HG03521 (cell line): ENCODE results near the gene GDPD4.

Experiments used
- ATAC-seq: cut with Tn5 transposase; IDR thresholded peaks from one replicate; pipeline ENCODE4 v1.9.1; 2021; ENCODE audit warnings: mild to moderate bottlenecking, moderate library complexity; ENCODE audit not compliant: unreplicated experiment

The GDPD4 gene

DNA sequence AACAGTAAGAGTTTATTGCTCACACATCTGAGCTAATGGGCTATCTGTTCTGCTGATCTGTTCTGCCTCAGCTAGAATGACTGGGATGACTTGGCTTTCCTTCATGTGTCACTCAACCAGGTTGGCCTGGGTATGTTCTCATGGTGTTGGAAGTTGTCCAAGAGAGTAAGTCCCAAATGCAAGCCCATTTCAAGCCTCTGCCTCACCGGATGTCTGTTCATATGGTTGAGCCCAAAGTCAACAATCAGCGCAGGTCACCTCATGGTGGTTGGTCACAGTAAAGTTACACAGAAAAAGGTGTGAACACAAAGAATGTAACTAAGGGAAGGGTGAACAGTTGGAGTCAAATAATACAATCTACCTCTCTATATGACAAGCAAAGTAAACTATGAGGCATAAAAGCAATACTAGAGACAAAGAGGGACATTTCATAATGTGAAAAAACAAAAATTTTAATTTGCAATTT lies 1.9 kb downstream of the GDPD4 start:
- ATAC-seq, result no peak

DNA sequence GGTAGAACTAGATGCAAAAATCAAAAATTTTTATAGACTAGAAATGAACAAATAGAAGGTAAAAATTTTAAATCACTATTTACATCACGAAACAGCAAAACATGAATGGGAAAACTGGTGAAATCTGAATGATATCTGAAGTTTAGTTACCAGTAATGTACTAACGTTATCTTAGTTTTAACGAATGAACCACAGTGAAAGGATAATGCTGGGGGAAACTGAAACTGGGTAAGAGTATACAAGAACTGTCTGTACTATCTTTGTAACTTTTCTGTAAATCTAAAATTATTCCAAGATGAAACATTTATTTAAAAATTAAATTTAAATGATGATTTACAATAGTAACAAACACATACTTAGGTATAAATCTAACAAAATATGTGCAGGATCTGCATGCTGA lies 7.4 kb downstream of the GDPD4 start:
- ATAC-seq, result no peak

DNA sequence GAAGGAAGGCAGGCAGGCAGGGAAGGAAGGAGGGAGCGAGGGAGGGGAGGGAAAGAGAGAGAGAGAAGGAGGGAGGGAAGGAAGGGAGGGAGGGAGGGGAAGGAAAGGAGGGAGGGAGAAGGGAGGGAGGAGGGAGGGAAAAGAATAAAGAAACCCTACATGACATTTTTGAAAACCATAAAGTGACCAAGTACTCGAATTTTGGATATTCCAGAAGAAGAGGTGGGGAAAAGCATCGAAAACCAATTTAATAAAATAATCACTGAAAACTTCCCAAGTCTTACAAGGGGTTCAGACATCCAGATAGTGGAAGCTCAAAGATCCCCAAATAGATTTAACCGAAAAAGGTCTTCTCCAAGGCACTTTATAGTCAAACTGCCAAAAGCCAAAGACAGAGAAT lies 11.7 kb downstream of the GDPD4 start:
- no peak for ATAC-seq

DNA sequence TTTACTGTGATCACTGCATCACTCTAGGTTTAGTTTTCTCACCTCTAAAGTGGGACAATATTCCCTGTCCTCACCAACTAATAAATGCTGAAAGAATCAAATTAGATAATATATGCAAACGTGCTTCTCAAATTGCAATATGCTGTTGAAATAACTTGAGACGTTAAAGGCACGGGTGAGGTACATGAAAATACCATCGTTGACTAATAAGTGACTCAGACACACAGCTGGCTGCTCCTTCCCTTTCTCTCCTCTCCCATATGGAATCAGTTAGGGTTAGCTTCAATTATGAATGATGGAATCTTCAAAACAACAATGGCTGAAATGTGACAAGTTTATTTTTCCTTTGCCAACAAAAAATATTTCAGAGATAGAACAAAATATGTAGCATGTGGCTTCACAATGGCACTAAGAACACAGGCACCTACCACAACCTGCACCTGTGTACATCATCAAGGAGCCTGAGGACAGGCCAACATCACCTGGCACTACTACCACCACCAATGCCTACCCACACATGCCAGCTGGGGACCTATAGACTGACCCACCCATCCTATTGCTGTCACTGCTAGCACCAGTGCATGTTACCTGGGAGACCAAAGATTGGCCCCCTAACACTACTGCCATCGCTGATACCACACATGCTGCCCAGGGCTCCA lies 13.7 kb downstream of the GDPD4 start:
- no peak for ATAC-seq

DNA sequence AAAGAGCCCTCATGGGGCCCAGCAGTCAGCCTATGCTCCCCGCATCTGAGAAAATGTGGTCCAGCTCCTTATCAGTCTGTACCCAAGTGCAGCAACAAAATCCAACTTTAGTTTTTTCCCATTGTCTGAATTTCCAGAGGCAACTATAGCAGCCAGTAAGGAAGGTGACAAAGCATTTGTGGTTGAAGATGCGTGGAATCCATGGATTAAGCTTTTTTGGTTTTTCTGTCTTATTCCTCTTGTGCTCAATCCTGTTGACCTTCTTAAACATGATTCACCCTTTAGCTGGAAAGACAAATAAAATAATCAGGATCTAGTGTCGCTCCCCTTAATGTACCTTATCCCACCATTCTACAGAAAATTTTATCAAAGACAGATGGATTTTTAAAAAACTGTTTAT lies 14.3 kb downstream of the GDPD4 start:
- ATAC-seq, result no peak

DNA sequence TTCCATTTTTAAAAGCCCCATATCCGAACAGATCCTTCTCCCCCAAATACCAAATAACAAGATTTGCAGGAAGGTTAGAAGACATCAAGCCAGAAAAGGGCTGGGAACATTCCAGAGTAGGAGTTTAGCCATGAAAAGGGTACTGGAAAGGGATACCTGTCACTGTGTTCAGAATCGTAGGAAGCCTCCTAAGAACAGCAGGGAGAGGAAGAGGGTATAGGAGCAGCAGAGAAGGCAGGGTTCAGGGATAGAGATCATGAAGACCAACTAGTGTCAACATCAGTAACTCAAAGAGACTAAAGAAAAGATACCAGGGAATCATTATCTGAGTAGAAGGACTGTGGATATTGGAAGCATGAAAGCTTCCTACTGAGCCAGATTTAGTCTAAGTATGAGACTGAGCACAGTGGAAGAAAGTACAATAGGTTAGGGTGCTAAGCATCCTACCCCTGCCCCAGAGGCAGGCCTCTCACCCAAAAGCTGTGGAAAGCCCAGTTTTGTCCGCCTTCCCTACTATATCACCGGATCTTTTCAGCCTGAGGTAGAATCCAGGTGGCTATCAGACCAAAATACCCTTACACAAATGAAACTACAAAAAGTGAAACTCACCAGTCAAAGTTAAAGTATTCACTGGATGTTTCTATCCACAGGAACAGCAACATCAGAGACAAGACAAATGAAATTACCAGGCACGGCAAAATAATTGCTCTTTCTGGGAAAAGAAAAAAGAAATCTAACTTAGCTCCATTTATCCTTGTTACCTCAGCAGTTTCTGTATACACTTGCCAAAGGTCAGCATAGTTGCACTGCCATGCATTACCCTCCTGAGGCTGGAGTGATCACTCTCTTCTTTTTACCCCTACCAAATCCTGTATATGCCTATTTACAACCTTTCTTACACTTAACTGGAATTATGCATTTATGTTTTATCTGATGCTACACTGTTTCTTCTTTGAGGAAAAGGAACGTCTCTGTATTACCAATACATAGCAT lies 16.7 kb downstream of the GDPD4 start:
- no peak for ATAC-seq

DNA sequence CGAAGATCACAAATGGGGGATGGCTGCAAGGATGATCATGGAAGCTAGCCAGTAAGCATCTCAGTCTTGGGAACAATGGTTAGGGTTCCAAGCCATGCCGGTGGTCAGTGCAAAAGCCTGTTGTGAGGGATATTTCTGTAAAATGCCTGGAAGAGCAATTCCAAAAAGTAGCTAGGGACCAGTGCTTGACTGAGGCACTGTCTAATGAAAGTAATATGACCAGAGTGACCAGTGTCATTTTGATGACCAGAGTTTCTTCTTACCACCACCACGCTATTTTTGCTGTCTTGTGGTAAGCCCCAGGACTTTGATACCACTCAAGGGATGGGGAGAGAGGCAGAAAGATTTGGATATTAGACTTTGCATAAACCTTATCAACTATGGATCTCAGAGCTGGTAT lies 18.4 kb downstream of the GDPD4 start:
- no peak for ATAC-seq

DNA sequence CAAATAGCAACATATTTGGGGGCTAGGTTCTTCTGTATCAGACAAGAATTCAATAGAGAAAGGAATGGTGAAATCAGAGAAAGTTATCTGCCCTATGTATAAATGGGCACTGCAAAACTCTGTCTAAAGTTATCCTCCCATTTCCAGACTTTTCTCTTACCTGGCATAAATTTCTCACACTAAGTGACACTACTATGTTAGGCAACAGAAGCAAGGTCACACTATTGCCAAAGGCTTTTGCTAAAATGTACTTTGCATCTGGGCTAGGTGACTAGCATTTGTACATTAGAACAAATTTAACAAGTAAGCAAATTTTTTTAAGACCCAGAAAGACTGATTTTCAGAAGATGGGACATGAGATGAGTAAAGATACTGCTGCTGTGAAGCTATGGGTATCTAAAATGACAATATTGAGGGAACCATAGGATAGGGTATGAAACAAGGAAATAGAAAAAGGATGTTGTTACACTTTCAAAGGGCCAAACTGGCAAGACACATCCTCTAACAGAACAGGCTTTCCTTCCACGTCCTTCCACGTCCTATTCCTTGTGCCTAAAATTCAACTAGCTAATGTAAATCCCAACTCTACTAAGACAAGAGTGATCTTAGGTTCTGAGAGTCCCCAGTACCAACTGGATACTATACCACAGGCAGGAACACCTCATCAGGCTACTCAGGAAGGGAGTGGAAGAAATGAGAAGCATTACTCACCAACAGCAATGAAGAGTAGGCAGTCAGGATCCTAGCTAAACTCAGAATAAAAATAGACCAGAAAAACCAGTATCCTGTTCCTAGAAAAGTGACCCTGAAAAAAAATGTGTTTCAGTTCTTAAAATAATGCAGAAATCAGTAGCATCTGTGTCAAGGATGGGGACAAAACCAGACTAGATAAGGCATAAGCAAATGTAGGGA lies 22.6 kb downstream of the GDPD4 start:
- no peak for ATAC-seq

DNA sequence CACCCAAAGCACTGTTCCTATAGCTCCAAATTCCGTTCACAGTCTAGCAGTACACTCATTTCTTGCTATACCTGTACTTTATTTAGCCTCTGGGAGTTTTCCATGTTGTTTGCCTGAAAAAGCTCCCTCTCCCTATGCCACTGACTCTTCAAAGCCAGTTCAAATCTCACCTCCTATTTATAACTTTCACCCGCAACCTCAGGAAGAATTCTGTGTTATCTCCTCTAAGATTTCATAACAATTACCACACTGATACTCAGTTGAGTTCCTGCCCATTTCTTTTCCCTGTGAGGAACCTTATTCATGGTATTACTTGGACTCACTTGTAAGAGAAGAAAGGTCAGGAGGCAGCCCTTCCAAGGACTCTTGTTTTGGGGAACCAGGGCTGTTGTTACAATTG lies 25.2 kb downstream of the GDPD4 start:
- no peak for ATAC-seq

DNA sequence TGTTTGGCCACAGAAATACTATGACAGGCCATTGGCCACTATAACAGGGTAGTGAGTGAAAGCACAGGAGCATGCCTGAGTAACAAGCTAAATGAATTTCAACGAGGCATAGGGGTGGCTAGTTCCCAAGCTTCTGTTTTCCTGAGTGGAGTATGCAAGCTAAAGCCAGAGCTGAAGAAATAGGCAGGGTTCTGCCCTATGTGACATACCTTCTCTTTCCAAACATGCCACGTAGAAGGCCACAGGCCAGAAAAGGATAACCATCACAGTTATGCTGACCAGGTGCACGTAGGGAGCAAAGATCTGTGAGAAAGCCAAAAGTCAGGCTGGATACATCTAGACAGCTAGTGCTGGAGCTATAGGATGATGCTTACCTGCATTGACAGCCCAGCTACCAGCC lies 30.6 kb downstream of the GDPD4 start:
- ATAC-seq, result no peak

DNA sequence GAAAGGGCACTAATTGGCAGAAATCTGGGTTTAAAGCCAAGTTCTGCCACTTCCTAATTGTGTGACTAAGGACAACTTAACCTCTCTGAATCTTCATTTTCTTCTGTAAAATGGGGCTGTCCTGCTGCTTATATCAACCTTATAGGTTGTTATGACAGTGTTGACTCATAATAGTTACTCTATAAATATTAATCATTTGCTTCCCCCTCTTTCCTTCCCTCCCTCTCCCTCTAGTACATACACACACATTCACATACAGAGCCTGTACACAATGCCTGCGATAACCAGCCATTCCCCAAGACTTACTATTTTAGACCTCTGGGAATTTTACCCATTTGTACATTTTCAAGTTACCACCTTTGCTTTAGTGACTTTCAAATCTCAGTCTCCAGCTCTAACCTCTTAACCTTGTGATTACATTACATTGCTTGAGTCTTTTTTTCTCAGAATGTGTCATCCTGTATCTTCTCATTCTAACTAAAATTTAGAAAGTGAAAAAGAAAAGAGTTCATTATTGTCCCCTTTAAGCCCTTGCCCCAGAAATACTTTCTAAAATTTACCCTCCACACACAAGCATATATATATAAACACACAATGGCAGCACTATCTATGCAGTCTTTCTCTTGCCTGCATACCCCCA lies 31.9 kb downstream of the GDPD4 start:
- ATAC-seq, result no peak

DNA sequence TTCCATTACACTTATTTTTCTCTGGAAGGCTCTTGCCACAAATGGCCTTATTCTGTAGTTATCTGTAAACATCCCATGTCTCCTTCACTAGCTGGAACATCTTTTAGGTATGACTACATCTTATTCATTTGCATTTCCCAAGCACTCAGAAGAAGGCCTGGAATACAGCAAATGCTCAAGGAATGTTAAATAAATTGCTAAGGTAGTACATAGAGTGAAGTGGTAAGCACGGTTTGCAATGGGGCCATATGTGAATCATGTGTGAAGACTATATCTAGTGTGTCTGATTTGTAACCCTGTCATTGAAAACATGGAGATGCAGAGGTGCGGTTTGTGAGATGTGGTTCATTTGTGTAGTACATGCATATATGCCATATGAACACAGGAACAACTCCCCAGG lies 33.5 kb downstream of the GDPD4 start:
- ATAC-seq, result no peak

DNA sequence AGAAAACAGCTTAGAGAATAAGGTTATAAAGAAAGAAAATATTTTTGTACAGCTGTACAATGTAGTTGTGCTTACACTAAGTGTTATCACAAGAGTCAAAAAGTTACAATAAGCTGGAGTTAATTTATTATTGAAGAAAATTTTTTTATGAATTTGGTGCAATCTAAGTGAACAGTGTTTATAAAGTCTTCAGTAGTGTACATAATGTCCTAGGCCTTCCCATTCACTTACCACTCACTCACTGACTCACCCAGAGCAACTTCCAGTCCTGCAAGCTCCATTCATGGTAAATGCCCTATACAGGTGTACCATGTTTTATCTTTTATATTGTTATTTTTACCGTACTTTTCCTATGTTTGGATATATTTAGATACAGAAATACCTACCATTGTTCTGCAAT lies 34.7 kb downstream of the GDPD4 start:
- ATAC-seq, result no peak

DNA sequence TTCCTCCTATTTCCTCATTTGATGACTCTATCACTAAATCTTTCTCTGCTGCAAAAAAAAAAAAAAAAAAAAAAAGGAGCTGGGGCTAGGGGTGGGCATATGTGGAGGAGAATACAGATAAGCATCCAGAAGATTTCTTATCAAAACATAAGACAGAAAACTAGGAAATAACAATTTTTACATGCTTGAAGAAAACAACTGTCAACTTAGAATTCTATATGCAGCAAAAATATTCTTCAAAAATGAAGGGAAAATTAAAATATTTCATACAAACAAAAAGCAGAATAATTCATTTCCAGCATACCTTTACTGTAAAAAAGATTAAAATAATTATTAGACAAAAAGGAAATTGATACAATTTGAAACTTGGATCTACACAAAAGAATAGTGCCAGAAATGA lies 38.7 kb downstream of the GDPD4 start:
- ATAC-seq, result no peak

DNA sequence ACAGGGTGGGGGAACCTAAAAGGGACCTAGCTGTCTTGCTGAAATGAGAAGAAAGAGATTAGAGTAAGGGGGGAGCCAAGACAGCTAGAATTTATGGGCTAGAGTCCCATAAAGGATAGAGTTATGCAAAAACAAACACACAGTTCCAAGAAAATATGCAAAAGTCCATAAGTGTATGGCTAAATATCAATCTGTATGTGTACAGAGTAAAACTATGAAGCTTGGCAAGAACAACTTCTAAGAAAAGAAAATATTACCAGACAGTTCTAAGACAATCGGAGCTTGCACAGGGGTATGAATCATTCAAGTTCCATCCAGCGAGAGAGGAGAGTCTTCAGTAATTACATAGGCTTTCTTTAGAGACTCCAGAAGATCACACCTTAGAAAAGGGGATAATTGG lies 41.8 kb downstream of the GDPD4 start:
- no peak for ATAC-seq

DNA sequence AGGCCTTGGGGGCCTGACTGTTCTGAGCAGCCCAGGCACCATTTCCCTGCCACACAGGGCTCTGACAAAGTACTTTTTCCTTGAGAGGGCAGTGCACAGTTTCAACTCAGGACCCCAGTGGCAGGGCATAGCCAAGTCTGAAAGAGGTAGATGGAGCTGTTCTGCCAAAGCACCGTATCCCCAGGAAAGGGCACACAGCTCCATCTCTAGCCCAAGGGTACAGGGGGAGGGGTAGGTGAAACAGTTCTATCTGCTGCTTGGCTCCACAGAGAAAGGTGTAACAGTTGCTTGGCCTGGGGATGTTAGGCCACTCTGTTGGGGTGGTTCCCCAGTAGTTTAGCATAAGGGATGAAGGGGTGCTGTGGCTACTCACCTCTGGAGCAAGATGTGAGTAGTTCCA lies 47.8 kb downstream of the GDPD4 start:
- no peak for ATAC-seq

DNA sequence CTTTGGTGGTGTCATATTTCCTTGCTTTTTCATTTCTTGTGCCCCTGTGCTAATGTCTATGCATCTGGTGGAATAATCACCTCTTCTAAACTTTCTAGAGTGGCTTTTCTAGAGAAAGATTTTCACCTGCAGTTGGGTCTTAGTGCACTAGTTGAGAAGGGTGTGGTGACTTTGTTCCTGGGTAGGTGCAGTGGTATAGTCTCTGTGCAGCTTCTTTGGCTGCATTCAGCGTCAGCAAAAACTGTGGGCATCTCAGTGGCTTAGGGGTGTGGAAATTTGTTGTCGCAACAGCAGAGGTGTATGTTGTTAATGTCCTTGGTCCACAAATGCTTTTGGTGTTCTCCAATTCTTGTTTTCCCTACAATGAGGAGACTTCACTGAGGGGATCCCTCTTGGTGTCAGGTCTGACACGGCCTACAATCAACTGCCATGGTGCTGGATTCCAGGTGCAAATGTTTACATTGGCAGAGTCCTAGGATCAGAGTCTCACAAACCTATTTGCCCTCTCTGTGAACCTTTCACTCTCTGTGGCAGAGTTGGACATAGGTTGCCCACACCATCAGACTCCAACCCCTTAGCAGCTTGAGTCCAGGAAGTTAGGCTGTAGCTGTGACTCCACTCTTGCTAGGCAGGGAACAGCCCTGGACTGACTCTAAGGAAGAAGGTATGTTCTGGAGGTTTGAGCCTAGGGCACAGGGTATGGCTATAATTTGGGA lies 48.8 kb downstream of the GDPD4 start:
- no peak for ATAC-seq

DNA sequence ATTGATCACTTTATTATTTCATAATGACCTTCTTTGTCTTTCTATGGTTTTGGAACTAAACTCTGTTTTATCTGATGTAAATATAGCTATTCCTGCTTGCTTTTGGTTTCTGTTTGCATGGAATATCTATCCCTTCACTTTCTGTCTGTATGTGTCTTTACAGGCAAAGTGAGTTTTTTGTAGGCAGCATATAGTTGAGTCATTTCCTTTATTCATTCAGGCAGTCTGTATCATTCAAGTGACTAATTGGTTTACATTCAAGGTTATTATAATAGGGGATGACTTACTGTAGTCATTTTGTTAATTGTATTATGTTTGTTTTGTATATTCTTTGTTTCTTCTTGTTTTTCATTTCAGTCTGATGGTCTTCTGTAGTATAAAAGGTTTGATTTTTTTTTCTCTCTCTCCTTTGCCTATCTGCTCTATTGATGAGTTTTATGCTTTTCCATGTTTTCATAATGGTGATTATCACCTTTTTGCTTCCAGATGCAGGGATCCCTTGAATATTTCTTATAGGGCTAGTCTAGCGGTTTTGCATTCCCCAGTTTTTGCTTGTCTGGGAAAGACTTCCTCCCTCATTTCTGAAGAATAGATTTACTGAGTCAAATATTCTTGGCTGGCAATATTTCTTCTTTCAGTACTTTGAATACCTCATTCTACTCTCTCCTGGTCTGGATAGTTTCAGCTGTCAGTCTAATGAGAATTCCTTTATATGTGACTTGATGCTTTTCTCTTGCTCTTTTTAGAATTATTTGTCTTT lies 50.4 kb downstream of the GDPD4 start:
- ATAC-seq, result no peak

DNA sequence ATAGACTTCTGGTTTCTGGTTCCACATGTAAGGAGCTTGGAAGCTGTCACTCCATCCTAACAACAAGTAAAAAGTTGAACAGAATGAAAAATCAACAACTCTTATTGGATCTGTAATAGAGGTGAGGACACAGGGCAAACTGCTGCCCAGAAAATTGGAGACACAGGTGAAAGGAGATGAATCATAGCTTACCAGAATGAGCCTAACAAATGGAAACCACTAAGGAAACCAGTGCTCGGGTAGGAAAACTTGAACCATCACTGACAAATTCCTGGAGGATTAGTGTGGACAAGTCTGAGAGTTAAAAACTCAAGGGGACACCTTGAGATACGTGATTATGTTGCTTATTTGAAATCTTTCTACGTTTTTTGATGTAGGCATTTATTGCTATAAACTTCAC lies 52.1 kb downstream of the GDPD4 start:
- no peak for ATAC-seq
